Medulla oblongata (tissue), 1 donor: Measurements from ENCODE around the gene GOLGA5.
A peak's percentile ranks its signal among the peaks of the same experiment; 100 is the strongest.
"Not testable (repeated sequence)": the region's sequence is repeated elsewhere in the genome, so short reads cannot be mapped to it uniquely, and the experiment has no call there.

Experiments used
- DNase-seq: peaks from one replicate; pipeline ENCODE4 v3.0.0-alpha.2; 2015; ENCODE audit errors: extremely low spot score

Gene GOLGA5

DNA sequence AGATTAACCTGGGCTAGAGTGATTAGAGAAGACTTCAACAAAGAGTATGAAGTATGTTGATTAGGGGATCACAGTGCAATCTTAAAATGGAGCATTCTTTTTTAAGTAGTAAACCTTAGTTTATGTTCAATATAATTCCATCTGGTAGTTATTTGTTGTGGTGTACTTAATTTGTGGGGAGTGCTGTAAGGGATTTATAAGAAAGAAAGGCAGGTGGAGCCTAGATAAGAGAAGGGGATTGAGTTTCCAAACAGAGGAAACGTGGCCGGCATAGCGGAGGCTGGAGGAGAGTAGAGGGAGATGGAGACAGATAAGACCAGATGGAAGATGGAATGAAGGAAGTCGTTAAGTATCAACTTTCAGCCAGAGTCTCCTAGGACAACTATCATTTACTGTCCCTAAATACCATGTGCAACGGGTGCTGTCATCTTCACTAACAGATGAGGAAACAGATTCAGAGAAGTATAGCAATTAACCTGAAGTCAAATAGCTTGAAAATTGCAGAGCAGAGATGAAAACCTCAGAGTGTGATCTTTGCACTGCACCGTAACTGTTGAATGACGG, 38.1 kb downstream of the GOLGA5 start:
- DNase-seq: no peak

DNA sequence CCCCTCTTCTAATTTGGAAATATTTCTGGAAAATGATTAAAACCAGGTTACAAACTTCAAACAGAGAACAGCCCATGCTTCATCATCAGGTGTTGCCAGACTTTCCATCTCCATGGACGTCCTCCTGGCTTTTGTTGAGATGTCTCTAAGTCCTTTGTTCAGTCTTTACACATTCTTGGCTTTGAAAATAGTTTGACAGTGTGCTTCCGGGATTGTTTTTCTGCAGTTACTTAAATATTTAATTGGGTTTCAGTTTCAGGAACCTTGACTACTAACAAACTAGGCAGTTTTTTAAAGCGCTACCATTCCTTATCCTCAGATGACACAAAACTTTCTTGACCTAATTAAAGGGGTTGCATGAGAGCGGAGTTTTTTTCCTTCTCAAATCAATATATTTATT, 47.8 kb downstream of the GOLGA5 start:
- DNase-seq: no peak

DNA sequence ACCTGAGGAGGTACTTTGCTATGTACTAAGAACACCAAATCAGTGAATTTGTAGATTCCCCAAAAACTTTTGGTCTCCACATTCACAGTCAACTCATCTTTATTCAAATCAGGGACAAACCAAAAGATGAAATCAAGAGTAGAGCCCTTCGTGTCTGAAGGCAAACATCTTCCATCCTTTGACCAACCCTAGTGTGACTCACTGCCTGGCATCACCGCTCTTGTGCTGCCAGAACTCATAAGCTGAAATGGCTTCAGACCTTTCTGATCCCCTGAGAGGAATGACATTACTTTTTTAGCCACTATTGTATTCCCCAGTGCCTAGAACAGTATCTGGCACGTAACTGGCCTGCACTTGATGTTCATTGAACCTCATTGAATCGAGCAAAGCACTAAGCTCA, 50.1 kb downstream of the GOLGA5 start:
- DNase-seq: no peak

DNA sequence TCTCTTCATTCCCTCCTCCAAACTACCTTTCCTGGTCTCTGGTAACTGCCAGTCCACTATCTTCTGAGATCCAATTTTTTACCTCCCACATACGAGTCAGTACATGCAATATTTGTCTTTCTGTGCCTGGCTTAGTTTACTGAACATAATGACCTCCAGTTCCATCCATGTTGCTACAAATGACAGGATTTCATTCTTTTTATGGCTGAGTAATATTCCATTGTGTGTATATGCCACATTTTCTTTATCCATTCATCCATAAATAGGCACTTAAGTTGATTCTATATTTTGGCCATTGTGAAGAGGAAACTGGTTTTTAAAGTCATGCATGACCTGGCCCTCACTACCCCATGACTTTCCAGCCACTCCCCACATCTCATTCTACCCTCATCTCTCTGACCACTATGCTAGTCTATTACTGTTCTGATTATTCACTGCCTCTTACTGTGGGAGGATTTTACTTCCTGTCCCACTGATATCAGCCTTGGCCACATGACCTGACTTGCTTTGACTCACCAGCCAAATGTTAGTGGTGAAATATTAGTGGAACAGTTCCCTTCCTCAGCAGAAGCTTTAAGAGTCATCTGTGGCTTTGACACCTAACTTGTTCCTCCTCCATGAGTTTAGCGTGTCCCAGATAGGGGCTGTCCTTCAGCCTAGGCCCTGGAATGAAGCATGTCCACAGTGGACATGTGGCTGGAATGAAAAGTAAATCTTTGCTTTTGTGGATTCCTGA, 52.2 kb downstream of the GOLGA5 start:
- DNase-seq: peak; percentile 9

DNA sequence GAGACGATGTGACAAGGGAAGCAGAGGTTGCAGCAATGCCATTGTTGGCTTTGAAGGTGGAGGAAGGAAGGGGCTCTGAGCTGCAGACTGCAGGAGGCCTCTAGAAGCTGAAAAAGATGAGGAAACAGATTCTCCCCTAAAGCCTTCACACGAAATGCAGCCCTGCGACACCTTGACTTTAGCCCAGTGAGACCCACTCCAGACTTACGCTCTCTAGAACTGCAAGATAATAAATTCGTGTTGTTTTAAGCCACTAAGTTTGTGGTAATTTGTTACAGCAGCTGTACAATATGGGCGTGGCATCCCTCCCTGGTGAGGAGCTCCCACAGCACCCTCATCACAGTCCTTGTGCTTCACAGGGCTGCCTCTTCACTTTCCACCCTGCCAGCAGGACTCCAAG, 53.2 kb downstream of the GOLGA5 start:
- no peak for DNase-seq

DNA sequence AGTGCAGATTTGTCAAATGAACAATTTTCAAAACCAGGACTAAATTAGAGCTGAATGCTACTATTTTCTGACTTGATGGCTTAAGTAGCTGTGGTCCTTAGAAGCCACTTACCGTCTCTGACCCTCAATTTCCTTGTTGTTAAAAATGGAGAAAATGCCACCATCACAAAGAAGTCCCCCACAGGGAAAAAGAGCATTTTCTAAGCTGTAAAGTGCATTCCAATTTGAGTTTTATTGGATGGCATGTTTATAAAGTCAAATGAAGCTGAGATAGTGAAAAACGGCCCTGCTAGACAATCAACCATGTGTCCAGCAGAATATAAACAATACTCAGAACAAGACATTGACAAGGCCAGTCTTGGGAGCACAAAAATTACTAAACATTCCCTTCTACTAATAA, 53.6 kb downstream of the GOLGA5 start:
- no peak for DNase-seq

DNA sequence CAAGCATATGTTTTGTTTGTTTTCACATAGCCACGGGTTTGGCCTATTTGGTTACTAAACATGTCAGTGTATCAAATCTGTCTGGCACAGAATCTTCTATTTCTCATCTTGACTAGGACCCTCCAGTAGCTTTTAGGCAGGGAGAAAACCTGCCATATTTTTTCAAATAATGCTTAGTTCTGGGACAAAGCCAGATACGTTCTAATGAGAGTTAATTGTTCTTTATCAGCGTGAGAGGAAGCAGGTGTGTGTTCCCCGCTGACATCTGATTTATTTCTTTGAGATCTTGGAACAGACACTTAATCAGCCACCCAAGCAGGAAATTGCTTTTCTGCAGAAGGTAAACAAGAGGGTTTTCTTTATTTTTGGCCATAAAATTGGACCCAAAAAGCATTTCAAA, 54.8 kb downstream of the GOLGA5 start:
- DNase-seq: no peak

DNA sequence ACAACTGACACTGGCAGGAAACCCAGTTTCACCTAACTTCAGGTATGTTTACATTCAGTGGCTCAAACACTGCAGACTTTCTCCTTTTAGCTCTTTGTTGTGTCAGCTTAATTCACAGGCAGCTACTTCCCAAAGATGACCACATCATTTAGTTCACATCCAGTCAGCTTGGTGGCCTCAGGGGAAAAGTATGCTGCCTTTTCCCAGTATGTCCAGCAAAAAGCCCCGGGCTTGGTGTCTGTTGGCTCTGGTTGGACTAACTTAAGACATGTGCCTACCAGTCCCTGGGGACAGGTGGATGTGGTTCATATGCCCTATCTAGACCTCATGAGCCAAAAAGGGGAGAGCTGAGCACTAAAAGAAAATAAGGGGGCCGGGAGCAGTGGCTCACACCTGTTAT, 56.4 kb downstream of the GOLGA5 start:
- no peak for DNase-seq

DNA sequence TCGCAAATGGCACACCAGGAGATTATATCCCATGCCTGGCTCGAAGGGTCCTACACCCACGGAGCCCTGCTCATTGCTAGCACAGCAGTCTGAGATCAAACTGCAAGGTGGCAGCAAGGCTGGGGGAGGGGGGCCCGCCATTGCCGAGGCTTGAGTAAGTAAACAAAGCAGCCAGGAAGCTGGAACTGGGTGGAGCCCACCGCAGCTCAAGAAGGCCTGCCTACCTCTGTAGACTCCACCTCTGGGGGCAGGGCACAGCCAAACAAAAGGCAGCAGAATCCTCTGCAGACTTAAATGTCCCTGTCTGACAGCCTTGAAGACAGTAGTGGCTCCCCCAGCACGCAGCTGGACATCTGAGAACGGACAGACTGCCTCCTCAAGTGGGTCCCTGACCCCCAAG, 59.0 kb downstream of the GOLGA5 start:
- DNase-seq: not testable (repeated sequence)

DNA sequence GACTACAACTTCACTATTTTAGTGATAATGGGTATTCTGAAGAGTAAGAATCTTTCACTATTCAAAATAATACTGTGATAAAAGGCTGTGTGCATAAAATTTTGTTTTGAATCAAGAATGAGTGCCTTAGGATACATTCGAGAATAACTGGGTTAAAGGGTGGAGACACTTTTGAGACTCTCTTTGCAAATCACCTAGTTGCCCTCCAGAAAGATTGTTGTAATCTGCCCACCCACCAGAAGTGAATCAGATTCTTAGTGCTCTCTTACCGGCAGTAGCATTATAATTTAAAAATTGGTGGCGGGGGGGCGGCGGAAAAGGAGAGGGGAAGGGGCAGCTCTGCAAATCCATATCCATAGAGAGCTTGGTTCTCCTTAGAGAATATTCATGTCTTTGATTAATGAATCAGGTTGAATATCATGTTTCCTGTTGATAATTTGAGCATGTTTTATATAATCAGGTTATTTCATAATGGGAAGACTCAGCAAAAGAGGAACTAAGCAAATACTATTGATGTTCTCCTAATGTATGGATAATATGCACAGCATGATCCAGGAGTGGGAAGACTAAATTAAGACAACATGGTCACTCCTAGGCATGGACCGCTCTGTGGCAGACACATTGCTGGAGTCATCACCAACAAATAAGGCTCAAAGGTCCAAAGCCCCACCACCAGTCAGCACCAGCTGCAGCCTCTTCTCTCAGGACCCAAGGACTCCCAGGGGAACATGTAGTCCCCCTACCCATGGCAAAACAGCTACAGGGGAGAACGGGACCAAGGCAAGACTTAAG, 66.1 kb downstream of the GOLGA5 start:
- no peak for DNase-seq

DNA sequence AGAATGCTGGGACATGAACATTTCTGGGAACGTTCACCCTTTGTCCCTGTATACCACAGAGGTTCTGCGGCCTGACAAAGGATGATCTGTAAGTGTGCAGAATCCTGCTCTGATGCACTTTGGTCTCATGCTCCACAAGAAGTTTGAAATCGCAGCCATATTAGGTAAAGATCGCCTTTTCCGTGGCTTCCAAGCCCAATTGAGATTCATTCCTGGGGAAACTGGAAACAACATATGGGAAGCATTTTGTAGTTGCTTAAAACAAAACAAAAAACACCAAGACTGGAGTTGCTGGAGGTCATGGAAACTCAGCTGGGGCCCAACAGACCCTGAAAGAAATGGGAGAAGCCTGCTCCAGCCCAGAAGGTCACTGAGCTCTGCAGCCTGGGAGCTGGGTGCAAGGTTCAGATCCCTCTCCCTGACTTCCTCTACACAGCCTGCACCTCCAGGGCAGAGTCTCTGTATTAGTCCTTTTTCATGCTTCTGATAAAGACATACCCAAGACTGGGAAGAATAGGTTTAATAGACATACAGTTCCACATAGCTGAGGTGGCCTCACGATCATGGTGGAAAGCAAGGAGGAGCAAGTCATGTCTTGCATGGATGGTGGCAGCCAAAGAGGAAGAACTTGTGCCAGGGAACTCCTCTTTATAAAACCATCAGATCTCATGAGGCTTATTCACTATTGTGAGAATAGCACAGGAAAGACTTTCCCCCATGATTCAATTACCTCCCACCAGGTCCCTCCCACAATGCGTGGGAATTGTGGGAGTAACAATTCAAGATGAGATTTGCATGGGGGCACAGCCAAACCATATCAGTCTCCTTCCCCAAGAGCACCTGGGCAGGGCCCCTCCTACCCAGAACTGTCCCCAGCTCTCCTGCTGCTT, 68.0 kb downstream of the GOLGA5 start:
- no peak for DNase-seq

DNA sequence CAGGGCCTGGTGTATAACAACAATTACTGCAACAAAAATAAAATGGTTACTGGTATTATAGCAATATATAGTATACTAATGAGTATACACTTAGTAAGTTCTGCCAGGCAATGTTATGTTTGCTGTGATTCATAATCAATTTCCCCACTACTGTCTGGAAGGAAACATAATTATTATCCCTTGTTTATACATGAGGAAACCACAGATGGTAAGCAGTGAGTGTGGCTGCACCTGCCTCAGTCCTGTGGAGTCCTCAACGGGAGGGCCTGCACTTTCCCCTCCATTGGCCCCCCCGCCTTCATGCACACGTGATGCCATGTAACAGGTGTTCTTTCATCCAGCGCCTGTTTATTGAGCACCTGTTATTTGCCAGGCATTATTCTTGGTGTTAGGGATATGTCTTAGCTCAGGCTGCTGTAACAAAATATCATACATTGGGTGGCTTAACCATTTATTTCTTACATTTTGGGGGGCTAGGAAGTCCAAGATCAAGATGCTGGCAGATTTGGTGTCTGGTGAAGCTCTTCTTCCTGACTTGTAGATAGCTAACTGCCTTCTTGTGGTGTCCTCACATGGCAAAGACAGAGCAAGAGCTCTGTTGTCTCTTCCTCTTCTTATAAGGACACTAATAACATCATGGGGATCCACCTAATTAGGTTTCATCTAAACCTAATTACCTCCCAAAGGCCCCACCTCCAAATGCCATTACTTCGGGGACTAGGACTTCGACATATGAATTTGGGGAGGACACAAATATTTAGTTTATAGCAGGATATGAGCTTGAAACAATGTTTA, 69.4 kb downstream of the GOLGA5 start:
- no peak for DNase-seq

DNA sequence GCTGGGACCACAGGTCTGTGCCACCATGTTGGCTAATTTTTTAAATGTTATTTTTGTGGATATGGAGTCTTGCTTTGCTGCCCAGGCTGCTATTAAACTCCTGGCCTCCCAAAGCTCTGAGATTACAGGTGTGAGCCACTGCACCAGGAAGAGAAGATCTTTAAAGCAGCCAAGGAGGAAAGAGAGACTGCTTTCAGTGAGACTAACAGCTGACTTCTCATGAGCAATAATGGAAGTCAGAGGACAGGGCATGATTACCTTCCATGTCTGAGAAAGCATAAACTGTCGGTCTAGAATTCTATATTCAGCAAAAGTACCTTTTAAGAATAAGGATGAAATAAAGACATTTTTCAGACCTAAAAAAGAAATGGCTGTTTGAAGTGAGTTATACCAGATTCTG, 71.6 kb downstream of the GOLGA5 start:
- DNase-seq: no peak

DNA sequence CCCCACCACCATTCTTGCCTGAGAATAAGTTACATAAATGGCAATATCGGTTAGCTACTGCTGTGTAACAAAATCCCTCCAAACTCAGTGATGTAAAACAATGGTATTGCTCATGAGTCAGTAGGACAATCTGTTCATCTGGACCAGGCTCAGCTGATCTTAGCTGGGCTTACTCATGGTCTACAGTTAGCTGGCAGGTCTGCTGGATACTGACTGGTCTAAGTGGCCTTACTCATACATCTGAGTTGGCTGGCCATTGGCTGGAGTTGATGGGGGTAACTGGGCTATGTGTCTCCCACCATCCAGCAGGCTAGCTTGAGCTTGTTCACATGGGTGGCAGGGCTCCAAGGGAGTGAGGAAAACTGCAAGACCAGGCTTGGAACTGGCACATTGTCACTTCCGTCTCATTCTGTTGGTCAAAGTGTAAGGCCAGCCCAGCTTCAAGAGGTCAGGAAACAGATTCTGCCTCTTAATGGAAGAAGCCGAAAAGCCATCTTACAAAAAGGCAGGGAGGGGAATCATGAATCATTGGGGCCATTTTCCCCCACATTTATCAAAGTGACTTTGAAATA, 72.2 kb downstream of the GOLGA5 start:
- no peak for DNase-seq

DNA sequence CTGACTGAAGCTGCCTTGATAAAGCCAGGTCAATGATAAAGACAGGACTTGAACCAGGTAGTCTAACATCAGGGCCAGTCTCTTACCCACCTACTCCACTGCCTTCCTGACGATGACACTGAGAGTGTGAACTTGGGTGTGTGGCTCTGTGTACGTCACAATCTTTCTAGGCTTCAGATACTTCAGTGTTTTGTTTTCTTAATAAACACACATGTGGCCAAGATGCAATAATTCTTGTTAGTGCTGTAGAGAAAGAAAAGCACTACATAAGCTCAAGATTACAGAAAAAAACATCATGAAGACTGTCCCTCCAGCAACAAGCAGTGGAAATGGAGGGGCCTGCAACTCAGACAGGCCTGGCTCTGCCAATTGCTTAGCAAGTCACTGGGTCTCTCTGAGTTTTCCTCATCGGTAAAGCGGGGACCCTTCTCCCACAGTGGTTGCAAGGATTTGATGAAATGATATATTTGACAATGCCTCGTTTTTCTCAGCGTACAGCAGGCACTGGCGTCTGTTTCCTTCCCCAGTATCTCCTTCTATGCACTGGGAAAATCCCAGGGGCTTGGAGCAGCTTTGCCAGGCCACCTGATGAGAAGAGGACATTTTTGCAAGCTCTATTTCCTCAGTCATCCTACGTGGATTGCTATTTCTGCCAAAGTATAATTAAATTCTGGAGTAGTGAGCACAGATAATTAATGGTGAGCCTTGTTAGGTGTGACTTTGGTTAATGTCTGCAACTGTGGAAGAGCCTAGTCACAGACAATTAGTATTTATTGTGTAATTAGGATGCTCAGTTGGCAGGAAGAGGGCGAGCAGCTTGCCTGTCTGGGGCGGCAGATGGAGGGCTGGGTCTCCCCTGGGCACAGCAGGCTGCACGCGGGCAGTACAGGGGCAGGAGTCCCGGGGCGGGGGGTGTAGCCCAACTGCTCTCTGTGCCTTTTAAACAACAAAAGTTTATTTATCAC, 73.1 kb downstream of the GOLGA5 start:
- DNase-seq: no peak

DNA sequence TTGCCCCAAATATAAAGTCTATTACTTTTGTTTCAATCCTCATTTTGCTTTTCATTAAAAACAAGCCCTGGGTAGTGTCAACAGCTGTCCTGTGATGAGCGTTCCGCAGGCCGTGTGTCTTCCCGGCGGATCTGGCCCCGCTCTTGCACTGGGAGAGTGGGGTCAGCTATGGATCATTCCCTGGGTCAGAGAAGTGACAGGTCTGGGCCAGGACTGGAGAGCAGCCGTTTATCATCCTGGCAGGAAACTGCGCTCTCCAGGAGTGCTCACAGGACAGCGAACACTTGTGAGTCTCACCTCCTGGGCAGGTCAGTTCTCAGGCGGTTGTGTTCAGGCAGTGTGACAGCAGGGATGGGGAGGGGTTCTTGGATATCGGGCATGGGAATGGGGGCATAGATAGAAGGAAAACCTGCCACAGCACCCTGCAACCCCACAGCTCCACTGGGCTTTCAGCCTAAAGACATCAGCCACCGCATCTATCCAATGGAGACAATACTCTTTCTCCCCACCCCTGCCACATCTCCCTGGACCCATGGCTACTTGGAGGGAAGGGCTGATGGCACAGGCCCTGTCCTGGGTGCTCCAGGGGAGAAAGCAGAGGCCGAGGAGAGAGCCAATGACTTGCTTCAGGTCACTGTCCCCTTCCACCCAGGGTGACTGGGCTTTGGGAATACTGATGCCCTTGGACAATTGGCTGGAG, 81.0 kb downstream of the GOLGA5 start:
- no peak for DNase-seq

DNA sequence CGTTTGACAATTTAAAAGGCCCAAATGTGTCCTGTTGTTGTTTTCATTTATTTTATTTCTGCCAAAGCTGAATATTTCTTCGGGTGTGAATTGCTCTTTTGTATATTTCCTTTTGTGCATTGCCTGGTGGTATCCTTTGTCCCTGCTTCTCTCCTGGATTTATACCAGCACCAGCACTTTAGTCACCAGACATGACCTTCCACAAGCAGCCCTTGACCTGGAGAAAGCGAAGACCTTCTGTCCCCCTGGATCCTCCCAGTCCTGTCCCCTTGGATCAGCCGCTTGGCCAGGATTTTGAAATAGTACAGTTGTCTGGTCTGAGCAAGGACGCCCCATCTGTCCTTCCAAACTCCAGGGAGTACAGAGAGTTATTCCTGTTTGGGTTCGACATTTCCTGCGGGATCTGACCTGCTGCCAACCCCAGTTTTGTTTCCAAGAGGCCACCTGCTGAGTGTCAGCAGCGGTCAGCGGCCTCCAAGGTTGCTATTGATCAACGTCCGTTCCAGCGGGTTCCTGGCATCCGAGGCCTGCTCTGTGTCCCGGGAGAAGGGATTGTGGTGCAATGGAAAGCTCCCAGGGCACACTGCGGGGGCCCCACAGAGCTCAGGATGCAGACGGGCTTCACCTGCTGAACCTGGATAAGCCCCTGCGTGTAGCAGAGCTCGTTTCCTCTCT, 83.8 kb downstream of the GOLGA5 start:
- DNase-seq: no peak

DNA sequence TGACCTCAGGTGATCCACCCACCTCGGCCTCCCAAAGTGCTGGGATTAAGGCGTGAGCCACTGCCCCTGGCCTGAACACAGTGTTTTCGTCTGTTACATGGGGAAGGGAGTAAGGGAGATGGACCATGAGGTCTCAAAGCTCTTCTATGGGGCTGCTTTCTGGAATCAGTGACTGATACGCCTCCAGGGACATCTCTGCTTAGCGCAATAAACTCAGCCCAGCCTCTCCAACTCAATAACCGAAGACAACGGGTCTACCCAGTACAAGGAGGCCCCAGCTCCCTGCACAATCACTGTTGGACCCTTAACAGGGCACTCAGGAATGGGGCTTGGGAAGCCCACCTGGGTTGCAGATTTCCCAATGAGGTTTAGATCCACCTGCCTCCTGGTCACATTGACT, 86.2 kb downstream of the GOLGA5 start:
- no peak for DNase-seq

DNA sequence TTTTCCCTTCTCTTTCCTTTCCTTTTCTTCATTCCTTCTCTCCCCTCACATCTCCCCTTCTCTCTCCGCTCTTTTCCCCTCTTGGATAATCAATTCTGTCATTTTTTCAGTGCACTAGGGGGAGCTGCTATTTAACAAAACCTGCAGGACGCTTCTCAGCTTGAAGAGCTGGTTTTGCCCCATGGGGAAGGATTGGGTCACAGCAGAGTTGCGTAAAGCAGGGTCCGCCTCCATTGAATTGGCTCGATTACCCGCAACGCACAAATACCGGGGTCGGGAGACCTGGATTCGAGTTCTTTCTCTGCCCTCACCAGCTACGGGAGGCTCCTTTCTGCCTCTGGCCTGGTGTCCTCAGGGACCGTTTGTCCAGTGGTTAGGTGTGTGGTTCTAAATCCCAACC, 86.7 kb downstream of the GOLGA5 start:
- peak; percentile 23 for DNase-seq
